ENCODE measurements around the gene IL36A. TPM values are rescaled to one million over a fixed set of nuclear protein-coding genes. Genes with fewer than 3 reads are reported as not detected.

Gene IL36A
- total and polyA plus RNA-seq, 4 donors: not detected

- no peaks in the 10 kb centered on the region for H3K4me1 ChIP-seq (ENCODE audit: control insufficient read depth in 1 of 2, insufficient read depth in 2 of 2, low read length in 2 of 2)
- H3K4me3 ChIP-seq (ENCODE audit: low read length in 2 of 2): no peak overlapping the region
- intact Hi-C loops (cut with DNase I): no loop called here
- no peaks in the 10 kb centered on the region for H3K27me3 ChIP-seq (ENCODE audit: control insufficient read depth in 1 of 2, insufficient read depth in 2 of 2, low read length in 1 of 2)
- 75% methylated on average over 3 of the region's 3 CpGs for WGBS, 2 donors
- DNase-seq: no peak
- no peak overlapping the region for H3K27ac ChIP-seq (ENCODE audit: low read depth in 1 of 2, low read length in 2 of 2)
- no peak for ATAC-seq (ENCODE audit: low FRiP score)
- H3K9me3 ChIP-seq (ENCODE audit: control insufficient read depth, low read length): no peaks in the 10 kb centered on the region
- H3K36me3 ChIP-seq (ENCODE audit: control insufficient read depth in 1 of 2, insufficient read depth in 2 of 2, low read length in 1 of 2): no peaks in the 10 kb centered on the region
Observed at GRCh38 chr2:113013336-113013661, 8.0 kb downstream of the IL36A start.

GRCh38 chr2:113014067-113014466, 8.8 kb downstream of the IL36A start:
- 93 to 97% methylated on average over 2 of the region's 2 CpGs for WGBS, 2 donors
- ATAC-seq (ENCODE audit: low FRiP score): no peak

GRCh38 chr2:113015042-113015441, 9.8 kb downstream of the IL36A start:
- Histone ChIP-seq H3K36me3 (ENCODE audit: control insufficient read depth in 1 of 2, insufficient read depth in 2 of 2, low read length in 1 of 2) (no peaks in the 10 kb centered on the region), H3K4me3 (ENCODE audit: low read length in 2 of 2) (no peak overlapping the region), H3K27ac (ENCODE audit: low read depth in 1 of 2, low read length in 2 of 2) (no peak overlapping the region), H3K27me3 (ENCODE audit: control insufficient read depth in 1 of 2, insufficient read depth in 2 of 2, low read length in 1 of 2) (peaks cover 0 to 2% of the 10 kb centered on the region in 2 donors), H3K9me3 (ENCODE audit: control insufficient read depth, low read length) (no peaks in the 10 kb centered on the region), H3K4me1 (ENCODE audit: control insufficient read depth in 1 of 2, insufficient read depth in 2 of 2, low read length in 2 of 2) (no peaks in the 10 kb centered on the region)
- 50 to 62% methylated on average over 1 of the region's 1 CpG for WGBS, 2 donors
- intact Hi-C loops (cut with DNase I): no loop called here
- DNase-seq (no peak), ATAC-seq (ENCODE audit: low FRiP score) (no peak)

More at GRCh38 chr2:113014067-113014466, 8.8 kb downstream of the IL36A start:
- H3K27ac ChIP-seq (ENCODE audit: low read depth in 1 of 2, low read length in 2 of 2): no peak overlapping the region
- intact Hi-C loops (cut with DNase I): no loop called here
- H3K4me1 ChIP-seq (ENCODE audit: control insufficient read depth in 1 of 2, insufficient read depth in 2 of 2, low read length in 2 of 2): no peaks in the 10 kb centered on the region
- no peak overlapping the region for H3K4me3 ChIP-seq (ENCODE audit: low read length in 2 of 2)
- DNase-seq: no peak
- no peaks in the 10 kb centered on the region for H3K9me3 ChIP-seq (ENCODE audit: control insufficient read depth, low read length)
- peaks cover 0 to 2% of the 10 kb centered on the region in 2 donors for H3K27me3 ChIP-seq (ENCODE audit: control insufficient read depth in 1 of 2, insufficient read depth in 2 of 2, low read length in 1 of 2)
- no peaks in the 10 kb centered on the region for H3K36me3 ChIP-seq (ENCODE audit: control insufficient read depth in 1 of 2, insufficient read depth in 2 of 2, low read length in 1 of 2)

GRCh38 chr2:113015655-113016054, 10.4 kb downstream of the IL36A start:
- ATAC-seq (ENCODE audit: low FRiP score): no peak
- intact Hi-C loops (cut with DNase I): no loop called here
- no peak overlapping the region for H3K27ac ChIP-seq (ENCODE audit: low read depth in 1 of 2, low read length in 2 of 2)

GRCh38 chr2:113018509-113018908, 13.2 kb downstream of the IL36A start:
- H3K27ac ChIP-seq (ENCODE audit: low read depth in 1 of 2, low read length in 2 of 2): no peak overlapping the region
- no peak overlapping the region for H3K4me3 ChIP-seq (ENCODE audit: low read length in 2 of 2)
- DNase-seq (no peak), ATAC-seq (ENCODE audit: low FRiP score) (no peak)
- H3K27me3 ChIP-seq (ENCODE audit: control insufficient read depth in 1 of 2, insufficient read depth in 2 of 2, low read length in 1 of 2): peaks cover 0 to 2% of the 10 kb centered on the region in 2 donors
- H3K4me1 ChIP-seq (ENCODE audit: control insufficient read depth in 1 of 2, insufficient read depth in 2 of 2, low read length in 2 of 2): no peaks in the 10 kb centered on the region
- WGBS, 2 donors: 75 to 86% methylated on average over 3 of the region's 3 CpGs
- intact Hi-C loops (cut with DNase I): no loop called here
- no peaks in the 10 kb centered on the region for H3K36me3 ChIP-seq (ENCODE audit: control insufficient read depth in 1 of 2, insufficient read depth in 2 of 2, low read length in 1 of 2)
- H3K9me3 ChIP-seq (ENCODE audit: control insufficient read depth, low read length): no peaks in the 10 kb centered on the region

More at GRCh38 chr2:113015655-113016054, 10.4 kb downstream of the IL36A start:
- Histone ChIP-seq H3K9me3 (ENCODE audit: control insufficient read depth, low read length) (no peaks in the 10 kb centered on the region), H3K4me1 (ENCODE audit: control insufficient read depth in 1 of 2, insufficient read depth in 2 of 2, low read length in 2 of 2) (no peaks in the 10 kb centered on the region), H3K4me3 (ENCODE audit: low read length in 2 of 2) (no peak overlapping the region), H3K27me3 (ENCODE audit: control insufficient read depth in 1 of 2, insufficient read depth in 2 of 2, low read length in 1 of 2) (peaks cover 0 to 2% of the 10 kb centered on the region in 2 donors), H3K36me3 (ENCODE audit: control insufficient read depth in 1 of 2, insufficient read depth in 2 of 2, low read length in 1 of 2) (no peaks in the 10 kb centered on the region)
- no peak for DNase-seq
- 81 to 83% methylated on average over 2 of the region's 2 CpGs for WGBS, 2 donors

GRCh38 chr2:113021312-113021711, 16.1 kb downstream of the IL36A start:
- Histone ChIP-seq H3K27me3 (ENCODE audit: control insufficient read depth in 1 of 2, insufficient read depth in 2 of 2, low read length in 1 of 2) (peaks cover 0 to 2% of the 10 kb centered on the region in 2 donors), H3K4me3 (ENCODE audit: low read length in 2 of 2) (no peak overlapping the region)
- WGBS, 2 donors: 47 to 60% methylated on average over 4 of the region's 4 CpGs

GRCh38 chr2:113024764-113025163, 19.5 kb downstream of the IL36A start:
- intact Hi-C loops (cut with DNase I): no loop called here
- peaks cover 0 to 3% of the 10 kb centered on the region in 2 donors for H3K27me3 ChIP-seq (ENCODE audit: control insufficient read depth in 1 of 2, insufficient read depth in 2 of 2, low read length in 1 of 2)
- 79 to 91% methylated on average over 2 of the region's 2 CpGs for WGBS, 2 donors
- no peak overlapping the region for H3K4me3 ChIP-seq (ENCODE audit: low read length in 2 of 2)
- H3K36me3 ChIP-seq (ENCODE audit: control insufficient read depth in 1 of 2, insufficient read depth in 2 of 2, low read length in 1 of 2): no peaks in the 10 kb centered on the region
- no peak for ATAC-seq (ENCODE audit: low FRiP score)
- H3K9me3 ChIP-seq (ENCODE audit: control insufficient read depth, low read length): no peaks in the 10 kb centered on the region
- H3K27ac ChIP-seq (ENCODE audit: low read depth in 1 of 2, low read length in 2 of 2): no peak overlapping the region
- H3K4me1 ChIP-seq (ENCODE audit: control insufficient read depth in 1 of 2, insufficient read depth in 2 of 2, low read length in 2 of 2): no peaks in the 10 kb centered on the region
- DNase-seq: no peak

More at GRCh38 chr2:113021312-113021711, 16.1 kb downstream of the IL36A start:
- ATAC-seq (ENCODE audit: low FRiP score): no peak
- H3K36me3 ChIP-seq (ENCODE audit: control insufficient read depth in 1 of 2, insufficient read depth in 2 of 2, low read length in 1 of 2): no peaks in the 10 kb centered on the region
- H3K27ac ChIP-seq (ENCODE audit: low read depth in 1 of 2, low read length in 2 of 2): no peak overlapping the region
- no peak for DNase-seq
- H3K4me1 ChIP-seq (ENCODE audit: control insufficient read depth in 1 of 2, insufficient read depth in 2 of 2, low read length in 2 of 2): no peaks in the 10 kb centered on the region
- intact Hi-C loops (cut with DNase I): no loop called here
- H3K9me3 ChIP-seq (ENCODE audit: control insufficient read depth, low read length): no peaks in the 10 kb centered on the region

- Histone ChIP-seq H3K36me3 (ENCODE audit: control insufficient read depth in 1 of 2, insufficient read depth in 2 of 2, low read length in 1 of 2) (no peaks in the 10 kb centered on the region), H3K9me3 (ENCODE audit: control insufficient read depth, low read length) (no peaks in the 10 kb centered on the region), H3K4me3 (ENCODE audit: low read length in 2 of 2) (no peak overlapping the region), H3K27ac (ENCODE audit: low read depth in 1 of 2, low read length in 2 of 2) (no peak overlapping the region), H3K4me1 (ENCODE audit: control insufficient read depth in 1 of 2, insufficient read depth in 2 of 2, low read length in 2 of 2) (no peaks in the 10 kb centered on the region), H3K27me3 (ENCODE audit: control insufficient read depth in 1 of 2, insufficient read depth in 2 of 2, low read length in 1 of 2) (peaks cover 0 to 3% of the 10 kb centered on the region in 2 donors)
- ATAC-seq (ENCODE audit: low FRiP score) (no peak), DNase-seq (no peak)
- WGBS, 2 donors: 53 to 57% methylated on average over 2 of the region's 2 CpGs
- intact Hi-C loops (cut with DNase I): no loop called here
Observed at GRCh38 chr2:113025737-113026136, 20.5 kb downstream of the IL36A start.

- intact Hi-C loops (cut with DNase I): no loop called here
- H3K4me3 ChIP-seq (ENCODE audit: low read length in 2 of 2): no peak overlapping the region
- H3K4me1 ChIP-seq (ENCODE audit: control insufficient read depth in 1 of 2, insufficient read depth in 2 of 2, low read length in 2 of 2): no peaks in the 10 kb centered on the region
- DNase-seq: no peak
- H3K36me3 ChIP-seq (ENCODE audit: control insufficient read depth in 1 of 2, insufficient read depth in 2 of 2, low read length in 1 of 2): no peaks in the 10 kb centered on the region
- WGBS, 2 donors: 65 to 83% methylated on average over 2 of the region's 2 CpGs
- H3K27me3 ChIP-seq (ENCODE audit: control insufficient read depth in 1 of 2, insufficient read depth in 2 of 2, low read length in 1 of 2): peaks cover 0 to 3% of the 10 kb centered on the region in 2 donors
- H3K9me3 ChIP-seq (ENCODE audit: control insufficient read depth, low read length): no peaks in the 10 kb centered on the region
- ATAC-seq (ENCODE audit: low FRiP score): no peak
- no peak overlapping the region for H3K27ac ChIP-seq (ENCODE audit: low read depth in 1 of 2, low read length in 2 of 2)
Observed at GRCh38 chr2:113027691-113028090, 22.4 kb downstream of the IL36A start.
